HepG2 (cell line): ENCODE measurements around the gene MSH3. TPM values are rescaled to one million over a fixed set of nuclear protein-coding genes. Genes with fewer than 3 reads are reported as not detected.

ENCODE experiments used
- FOXA3 ChIP-seq: IDR thresholded peaks from 2 replicates; pipeline ENCODE4 v1.6.1; 2016; ENCODE audit warnings: missing genetic modification reagents, missing compliant biosample characterization
- GABPB1 ChIP-seq: IDR thresholded peaks from 2 replicates; pipeline ENCODE4 v1.6.1; 2016; ENCODE audit warnings: mild to moderate bottlenecking, missing genetic modification reagents, moderate library complexity, missing compliant biosample characterization
- IRX3 ChIP-seq: sonication (generic); formaldehyde crosslinking; IDR thresholded peaks from 2 replicates; pipeline ENCODE4 v1.8.1; 2023; ENCODE audit warnings: mild to moderate bottlenecking, low read depth, missing genetic modification reagents, borderline replicate concordance
- MED8 ChIP-seq: sonication (generic); formaldehyde crosslinking; IDR thresholded peaks from 2 replicates; pipeline ENCODE4 v1.8.1; 2023; ENCODE audit warnings: mild to moderate bottlenecking, missing genetic modification reagents; ENCODE audit not compliant: insufficient replicate concordance
- NCOA2 ChIP-seq: sonication (generic); formaldehyde crosslinking; IDR thresholded peaks from 2 replicates; pipeline ENCODE4 v1.8.0; 2022; ENCODE audit warnings: inconsistent platforms
- NR0B2 ChIP-seq: sonication (generic); formaldehyde crosslinking; IDR thresholded peaks from 2 replicates; pipeline ENCODE4 v1.4.0; 2020; ENCODE audit warnings: mild to moderate bottlenecking, missing genetic modification reagents
- NR2F6 ChIP-seq, 2 experiments: IDR thresholded peaks; 2 replicates each; pipeline ENCODE4 v1.6.1; 2016; ENCODE audit warnings: antibody characterized with exemption in 1 of 2, mild to moderate bottlenecking in 1 of 2
- PCBP2 ChIP-seq: fragments of 200-400 bp; formaldehyde crosslinking; optimal IDR thresholded peaks from 2 replicates; pipeline ENCODE3; 2018; ENCODE audit warnings: low read length, low read depth; ENCODE audit not compliant: poor library complexity, severe bottlenecking
- PHF21A ChIP-seq: sonication (generic); formaldehyde crosslinking; IDR thresholded peaks from 2 replicates; pipeline ENCODE4 v1.5.0; 2020; ENCODE audit warnings: mild to moderate bottlenecking, missing genetic modification reagents
- RCOR2 ChIP-seq: IDR thresholded peaks from 2 replicates; pipeline ENCODE4 v1.6.1; 2016; ENCODE audit warnings: missing biosample characterization, missing genetic modification reagents
- SALL1 ChIP-seq: sonication (generic); formaldehyde crosslinking; IDR thresholded peaks from 2 replicates; pipeline ENCODE4 v1.8.0; 2022; ENCODE audit warnings: mild to moderate bottlenecking, missing genetic modification reagents
- SAP130 ChIP-seq: IDR thresholded peaks from 2 replicates; pipeline ENCODE4 v1.6.1; 2016; ENCODE audit warnings: low read depth
- SMC3 ChIP-seq: IDR thresholded peaks from 2 replicates; pipeline ENCODE4 v1.6.1; 2011; ENCODE audit warnings: low read length, improper control_type of control experiment
- SRSF4 ChIP-seq: fragments of 200-400 bp; formaldehyde crosslinking; IDR thresholded peaks from one replicate; pipeline ENCODE4 v1.6.1; 2018; ENCODE audit warnings: mild to moderate bottlenecking, low read depth, low read length, moderate library complexity; ENCODE audit not compliant: poor library complexity, severe bottlenecking
- ZBTB20 ChIP-seq: sonication (generic); formaldehyde crosslinking; IDR thresholded peaks from 2 replicates; pipeline ENCODE4 v1.8.1; 2023; ENCODE audit warnings: missing genetic modification reagents, low read depth, mild to moderate bottlenecking, borderline replicate concordance
- ZBTB26 ChIP-seq: IDR thresholded peaks from 2 replicates; pipeline ENCODE4 v1.6.1; 2016; ENCODE audit warnings: missing compliant biosample characterization, missing genetic modification reagents, borderline replicate concordance
- ZFP1 ChIP-seq: IDR thresholded peaks from 2 replicates; pipeline ENCODE4 v1.6.1; 2016
- ZMYM3 ChIP-seq: sonication (generic); formaldehyde crosslinking; IDR thresholded peaks from 2 replicates; pipeline ENCODE4 v1.5.1; 2020; ENCODE audit warnings: mild to moderate bottlenecking, missing genetic modification reagents
- ZMYM4 ChIP-seq: sonication (generic); formaldehyde crosslinking; IDR thresholded peaks from 2 replicates; pipeline ENCODE4 v1.8.1; 2023; ENCODE audit warnings: mild to moderate bottlenecking, missing genetic modification reagents
- ZNF18 ChIP-seq: sonication (generic); formaldehyde crosslinking; IDR thresholded peaks from 2 replicates; pipeline ENCODE4 v1.8.0; 2022; ENCODE audit warnings: mild to moderate bottlenecking, missing genetic modification reagents; ENCODE audit not compliant: insufficient replicate concordance
- ZNF33A ChIP-seq: sonication (generic); formaldehyde crosslinking; IDR thresholded peaks from 2 replicates; pipeline ENCODE4 v1.5.1; 2020; ENCODE audit warnings: missing genetic modification reagents, mild to moderate bottlenecking, moderate library complexity, borderline replicate concordance
- ZNF367 ChIP-seq: sonication (generic); formaldehyde crosslinking; IDR thresholded peaks from 2 replicates; pipeline ENCODE4 v1.4.0; 2020; ENCODE audit warnings: missing genetic modification reagents, borderline replicate concordance
- ZNF382 ChIP-seq: sonication (generic); formaldehyde crosslinking; IDR thresholded peaks from 2 replicates; pipeline ENCODE4 v1.5.0; 2020; ENCODE audit warnings: missing genetic modification reagents, mild to moderate bottlenecking, borderline replicate concordance
- ZNF576 ChIP-seq: sonication (generic); formaldehyde crosslinking; IDR thresholded peaks from 2 replicates; pipeline ENCODE4 v1.4.0; 2020; ENCODE audit warnings: mild to moderate bottlenecking, missing genetic modification reagents
- ZNF747 ChIP-seq: sonication (generic); formaldehyde crosslinking; IDR thresholded peaks from 2 replicates; pipeline ENCODE4 v1.8.1; 2023; ENCODE audit warnings: missing genetic modification reagents, mild to moderate bottlenecking, borderline replicate concordance
- ZNF768 ChIP-seq: sonication (generic); formaldehyde crosslinking; IDR thresholded peaks from 2 replicates; pipeline ENCODE4 v1.4.0; 2020; ENCODE audit warnings: missing genetic modification reagents
- polyA plus RNA-seq, 8 experiments: library from polyadenylated mRNA; depleted of rRNA in 3 of 8; stranded (reverse) in 7 of 8; unstranded in 1 of 8; fragments of >200 nt; fragmentation: Illumina TruSeq in 4 of 8; extraction: Trizol in 4 of 8; gene quantifications; 2 replicates each; pipeline versions ENCODE4 v1.2.1 to v1.2.3, GENCODE V29; 2011 to 2016; ENCODE audit warnings: low read depth in 4 of 8, missing spikeins in 1 of 8, mixed read lengths in 1 of 8; ENCODE audit not compliant: insufficient read depth in 1 of 8
- total RNA-seq, 5 experiments: library from RNA; depleted of rRNA; stranded (reverse); fragments of >200 nt; fragmentation: Illumina TruSeq; extraction: Trizol; gene quantifications; 2 replicates each; pipeline ENCODE4 v1.2.3, GENCODE V29; 2016; ENCODE audit warnings: low read depth in 1 of 5

Gene MSH3
- total and polyA plus RNA-seq, 2 of the 13 experiments (the other 11 are each of a cell fraction or from before 2014, with no cell fraction given): 4.0 to 16.4 TPM

GRCh38 chr5:80631278-80632259, 22.9 kb upstream of the MSH3 start (continued):
- TF ChIP-seq ZNF576 (CRISPR knock-in tag) (no peak), ZNF768 (CRISPR knock-in tag) (no peak), FOXA3 (CRISPR knock-in tag) (no peak), ZFP1 (CRISPR knock-in tag) (no peak), NR2F6 (IDR thresholded peaks at IDR 0.05) (peak; percentile 55), NR2F6 (CRISPR knock-in tag; IDR thresholded peaks at IDR 0.05) (no peak), ZNF18 (no peak), SMC3 (no peak), PHF21A (CRISPR knock-in tag) (peak; percentile 42; the same call in 1 of the 2 replicates), RCOR2 (CRISPR knock-in tag) (peak; percentile 59; the same call in 1 of the 2 replicates), ZBTB20 (CRISPR knock-in tag) (0 out of 2 replicates have a peak, but pooled peaks have one; percentile 26), ZBTB26 (peak; percentile 95), SAP130 (CRISPR knock-in tag) (peak; percentile 46), PCBP2 (no peak), SALL1 (CRISPR knock-in tag) (no peak), ZNF747 (CRISPR knock-in tag) (no peak), ZNF33A (CRISPR knock-in tag) (no peak), ZNF367 (CRISPR knock-in tag) (no peak), NCOA2 (CRISPR knock-in tag) (peak; percentile 50; the same call in 1 of the 2 replicates), NR0B2 (CRISPR knock-in tag) (no peak), ZMYM3 (CRISPR knock-in tag) (no peak), GABPB1 (CRISPR knock-in tag) (no peak), IRX3 (no peak), MED8 (CRISPR knock-in tag) (no peak), ZMYM4 (CRISPR knock-in tag) (no peak), SRSF4 (no peak), ZNF382 (no peak)
